ENCODE data around the gene ZBTB46. TPM values are rescaled to one million over a fixed set of nuclear protein-coding genes. Genes with fewer than 3 reads are reported as not detected.
A peak's percentile ranks its signal among the peaks of the same experiment; 100 is the strongest.

The ZBTB46 gene
- total and polyA plus RNA-seq, 5 experiments from 2014 or later = 0.06 to 0.08 (median 0.06) TPM; not detected in 2

DNA sequence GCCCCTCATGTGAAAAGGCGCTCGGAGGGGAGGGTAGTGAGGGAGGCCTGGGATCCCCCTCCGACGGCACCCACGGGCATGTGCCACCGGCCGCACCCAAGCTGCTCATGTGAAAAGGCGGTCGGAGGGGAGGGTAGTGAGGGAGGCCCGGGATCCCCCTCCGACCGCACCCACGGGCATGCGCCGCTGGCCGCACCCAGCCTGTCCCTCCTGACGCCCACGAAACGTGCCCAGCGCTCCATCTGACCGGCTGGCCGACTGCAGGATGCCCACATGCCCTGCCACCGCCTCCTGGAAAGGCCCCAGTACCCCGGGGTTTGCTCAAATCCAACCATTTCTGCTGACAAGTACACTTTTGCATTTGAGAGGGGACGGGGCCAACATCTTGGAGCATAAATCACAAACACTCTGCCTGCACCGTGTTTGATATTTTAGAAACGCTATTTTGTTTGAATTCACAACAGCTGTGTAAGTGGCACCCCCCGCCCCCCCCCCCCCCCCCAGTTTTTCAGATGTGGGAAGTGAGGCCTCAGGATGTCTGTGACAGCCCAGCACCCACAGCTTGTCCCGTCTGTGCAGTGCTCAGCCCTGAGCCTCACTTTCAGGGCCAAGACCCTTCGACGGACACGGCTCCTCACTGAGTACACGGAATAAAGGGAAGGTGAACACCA is 57.4 kb downstream of the ZBTB46 start:
- Mint-ChIP-seq H3K4me1 (peaks cover 0 to 13% (median 2%) of the 10 kb centered on the region in 4 donors), H3K4me3 (no peak overlapping the region), H3K27me3 (no peaks in the 10 kb centered on the region), H3K27ac (peak overlapping the region in 2 of 10 donors; percentile 34 to 46), H3K36me3 (no peaks in the 10 kb centered on the region), H3K9me3 (no peaks in the 10 kb centered on the region)
- ATAC-seq (no peak), DNase-seq (no peak)
- POLR2A ChIA-PET = interaction anchor here (0.7 to 1.7 kb wide), 6 partner anchors 11 to 67 kb away, joined by 3 to 5 read pairs (median 4); partner anchors contain the start of genes ARFRP1 and ZGPAT

DNA sequence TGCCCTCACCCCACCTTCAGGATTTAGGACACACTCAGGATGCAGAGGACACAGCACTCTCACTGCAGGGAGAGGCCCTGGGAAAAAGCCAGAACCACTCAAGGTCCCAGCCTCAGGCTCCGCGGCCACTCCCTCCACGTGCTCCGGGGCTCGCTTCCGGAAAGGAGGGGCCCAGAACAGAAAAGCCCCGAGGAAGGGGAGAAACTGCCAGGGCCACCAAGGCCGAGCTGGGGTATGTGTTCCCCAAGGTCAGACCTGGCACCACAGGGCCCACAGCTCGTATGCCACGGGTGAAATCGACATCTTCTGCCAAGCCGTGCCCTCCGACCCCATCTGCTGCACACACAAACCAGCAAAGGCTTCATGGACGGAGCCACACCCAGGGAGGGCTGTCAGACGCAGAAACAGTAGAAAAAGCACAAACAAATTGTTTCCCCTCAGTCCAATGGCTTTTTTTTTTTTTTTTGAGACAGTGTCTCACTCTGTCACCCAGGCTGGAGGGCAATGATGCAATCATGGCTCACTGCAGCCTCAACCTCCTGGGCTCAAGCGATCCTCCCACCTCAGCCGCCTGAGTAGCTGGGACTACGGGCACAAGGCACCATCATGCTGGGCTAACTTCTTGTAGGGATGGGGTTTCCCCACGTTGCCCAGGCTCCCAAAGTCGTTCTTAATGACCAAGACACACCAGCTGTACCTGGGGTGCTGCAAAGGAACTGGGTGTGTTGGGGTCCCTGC is 58.1 kb downstream of the ZBTB46 start:
- H3K9me3 Mint-ChIP-seq = no peaks in the 10 kb centered on the region
- H3K36me3 Mint-ChIP-seq = no peaks in the 10 kb centered on the region
- peaks cover 0 to 13% (median 2%) of the 10 kb centered on the region in 4 donors for H3K4me1 Mint-ChIP-seq
- H3K4me3 Mint-ChIP-seq = no peak overlapping the region
- H3K27ac Mint-ChIP-seq = peak overlapping the region in 3 of 10 donors; percentile 9 to 56 (median 33)
- DNase-seq (no peak), ATAC-seq (no peak)
- POLR2A ChIA-PET = interaction anchor here (1.0 to 1.7 kb wide), 3 partner anchors 21 to 34 kb away, joined by 3 to 4 read pairs (median 4); no protein-coding TSS in a partner anchor
- no peaks in the 10 kb centered on the region for H3K27me3 Mint-ChIP-seq

DNA sequence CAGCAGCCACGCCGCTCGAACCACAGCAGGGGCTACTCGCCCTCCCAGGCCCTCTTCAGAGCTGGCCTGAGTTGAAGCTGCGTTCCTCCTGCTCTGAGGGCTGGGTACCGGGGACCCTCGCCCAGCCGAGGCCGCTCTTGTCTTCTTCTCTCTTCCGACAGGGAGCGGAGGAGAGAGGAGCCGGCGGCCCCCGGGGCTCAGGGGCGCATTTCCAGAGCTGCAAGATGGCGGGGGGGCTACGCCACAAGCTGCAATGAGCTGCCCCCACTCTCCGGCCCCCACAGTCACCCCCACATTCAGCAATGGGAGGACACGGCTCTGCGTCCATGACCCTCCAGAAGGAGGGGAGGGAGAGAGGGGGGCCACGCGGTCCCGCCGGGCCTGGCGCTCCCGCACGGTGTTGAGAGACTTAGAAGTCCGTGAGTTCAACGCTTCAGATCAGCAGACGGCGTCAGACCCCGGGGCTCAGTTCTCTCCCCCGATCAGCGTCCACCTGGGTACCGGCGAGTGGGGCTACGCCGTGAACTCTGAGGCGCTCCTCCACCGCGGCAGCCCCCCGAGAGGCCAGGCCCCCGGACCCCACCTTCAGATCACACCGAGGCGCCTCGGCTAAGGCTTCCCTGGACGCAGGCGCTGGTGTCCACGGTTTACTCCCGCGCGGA is 59.9 kb downstream of the ZBTB46 start:
- no peaks in the 10 kb centered on the region for H3K36me3 Mint-ChIP-seq
- POLR2A ChIA-PET = no interaction called here

DNA sequence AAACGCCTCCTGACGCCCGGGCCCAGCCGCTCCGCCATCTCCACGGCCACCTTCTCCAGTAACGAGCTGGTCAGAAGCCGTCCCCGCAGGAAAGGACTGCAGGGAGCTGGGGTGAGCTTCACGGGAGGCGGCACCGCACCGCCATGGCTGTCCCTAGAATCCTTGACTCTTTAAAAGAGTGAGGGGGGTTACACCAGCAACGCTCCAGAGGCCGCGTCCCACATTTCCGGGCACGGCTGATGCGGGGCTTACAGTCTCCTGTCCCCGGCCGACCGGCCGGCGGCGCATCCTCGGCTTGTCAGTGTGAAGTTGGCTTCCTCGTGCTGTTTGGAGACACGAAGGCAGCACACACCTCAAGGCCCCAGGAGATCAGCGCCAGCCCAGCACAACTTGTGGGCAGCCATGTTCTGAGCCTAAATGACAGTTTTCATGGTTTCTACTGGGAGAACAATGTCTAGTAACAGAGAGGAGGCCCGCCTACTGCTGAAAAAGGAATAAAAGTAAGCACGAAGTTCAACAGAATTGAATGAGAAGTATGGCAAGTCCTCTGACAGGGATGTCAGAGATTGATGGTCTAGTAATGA is 61.1 kb downstream of the ZBTB46 start:
- no peak for ATAC-seq
- Mint-ChIP-seq H3K9me3 (no peaks in the 10 kb centered on the region), H3K27ac (no peak overlapping the region), H3K27me3 (no peaks in the 10 kb centered on the region), H3K4me3 (no peak overlapping the region), H3K36me3 (no peaks in the 10 kb centered on the region), H3K4me1 (peaks cover 0 to 9% (median 2%) of the 10 kb centered on the region in 4 donors)
- no peak for DNase-seq
- POLR2A ChIA-PET = interaction anchor here (1.3 kb wide), 1 partner anchor 33 kb away, joined by 4 read pairs; the partner anchor contains the start of gene LIME1

More for the DNA sequence above, 59.9 kb downstream of the ZBTB46 start:
- H3K4me3 Mint-ChIP-seq = no peak overlapping the region
- ATAC-seq (no peak), DNase-seq (no peak)
- peaks cover 0 to 13% (median 2%) of the 10 kb centered on the region in 4 donors for H3K4me1 Mint-ChIP-seq
- H3K27me3 Mint-ChIP-seq = no peaks in the 10 kb centered on the region
- no peak overlapping the region for H3K27ac Mint-ChIP-seq
- no peaks in the 10 kb centered on the region for H3K9me3 Mint-ChIP-seq

DNA sequence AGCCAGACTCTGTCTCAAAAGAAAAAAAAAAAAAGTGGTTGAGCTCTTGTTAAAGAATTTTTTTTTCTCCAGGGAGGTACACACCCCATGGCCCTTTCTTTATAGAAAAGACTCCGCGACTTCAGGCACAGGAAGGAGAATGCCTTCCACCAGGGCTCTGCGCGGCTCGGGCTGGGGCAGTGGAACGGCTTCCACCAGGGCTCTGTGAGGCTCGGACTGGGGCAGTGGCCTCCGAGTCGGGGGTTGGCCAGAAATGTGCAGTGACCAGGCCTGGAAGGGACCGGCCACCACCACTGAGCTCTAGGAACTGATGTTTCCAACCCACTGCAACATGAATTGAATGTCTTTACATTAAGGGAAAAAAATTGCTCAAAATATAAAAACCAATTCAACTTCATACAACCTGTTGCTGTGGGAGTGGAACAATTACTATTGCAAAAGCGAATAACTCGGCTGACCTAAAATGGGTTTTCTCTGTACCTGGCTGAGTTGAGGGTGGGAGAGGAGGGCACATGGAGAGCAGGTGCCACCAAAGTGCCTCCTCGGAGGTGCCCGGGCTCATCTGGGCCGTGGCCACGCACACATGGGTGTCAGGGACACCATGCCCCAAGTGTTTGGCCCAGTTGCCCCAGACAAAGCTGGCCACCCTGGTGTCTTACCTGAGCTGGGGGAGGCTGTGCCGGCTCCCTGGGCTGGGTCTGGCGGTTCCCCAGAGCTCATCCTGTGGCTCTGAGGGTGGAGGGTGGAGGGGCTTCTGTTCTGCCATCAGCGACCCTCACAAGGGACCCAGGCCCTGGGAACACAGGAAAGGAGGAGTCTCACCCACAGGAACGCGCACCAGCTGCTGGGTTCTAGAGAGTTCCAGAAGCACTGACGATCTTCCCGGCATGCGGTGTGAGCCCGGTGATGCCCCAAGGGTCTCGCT is 62.2 kb downstream of the ZBTB46 start:
- no peak for DNase-seq
- POLR2A ChIA-PET = interaction anchor here (1.3 kb wide), 1 partner anchor 32 kb away, joined by 4 read pairs; the partner anchor contains the start of gene LIME1
- no peaks in the 10 kb centered on the region for H3K36me3 Mint-ChIP-seq
- no peaks in the 10 kb centered on the region for H3K4me1 Mint-ChIP-seq
- ATAC-seq = no peak
- H3K27ac Mint-ChIP-seq = no peak overlapping the region
- no peaks in the 10 kb centered on the region for H3K27me3 Mint-ChIP-seq
- no peaks in the 10 kb centered on the region for H3K9me3 Mint-ChIP-seq
- H3K4me3 Mint-ChIP-seq = no peak overlapping the region

DNA sequence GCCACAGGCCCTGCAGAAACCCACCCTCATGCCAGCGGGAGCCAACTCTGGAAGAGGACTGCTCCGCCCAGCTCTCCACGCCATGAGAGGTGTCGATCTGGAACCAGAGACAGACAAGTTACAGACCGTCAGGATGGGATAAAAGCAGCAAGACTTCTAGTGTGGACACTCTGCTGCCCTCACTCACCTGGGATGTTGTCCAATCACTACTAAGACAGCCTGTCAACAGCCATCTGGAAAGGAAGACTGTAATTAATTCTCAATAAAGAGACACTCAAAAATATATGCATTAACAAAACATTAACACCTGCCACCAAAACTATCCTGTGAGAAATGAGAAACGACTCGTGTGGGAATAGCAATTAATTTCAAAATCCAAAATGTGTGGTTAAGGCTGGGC is 63.2 kb downstream of the ZBTB46 start:
- H3K4me1 Mint-ChIP-seq = no peaks in the 10 kb centered on the region
- POLR2A ChIA-PET = no interaction called here
- ATAC-seq = no peak
- no peaks in the 10 kb centered on the region for H3K36me3 Mint-ChIP-seq
- no peaks in the 10 kb centered on the region for H3K9me3 Mint-ChIP-seq
- H3K27ac Mint-ChIP-seq = no peak overlapping the region
- H3K4me3 Mint-ChIP-seq = no peak overlapping the region
- H3K27me3 Mint-ChIP-seq = no peaks in the 10 kb centered on the region
- DNase-seq = no peak

- H3K4me1 Mint-ChIP-seq = no peaks in the 10 kb centered on the region
- no peak for ATAC-seq
- no peak overlapping the region for H3K4me3 Mint-ChIP-seq
- H3K27me3 Mint-ChIP-seq = no peaks in the 10 kb centered on the region
- no peaks in the 10 kb centered on the region for H3K9me3 Mint-ChIP-seq
- no peaks in the 10 kb centered on the region for H3K36me3 Mint-ChIP-seq
- no peak overlapping the region for H3K27ac Mint-ChIP-seq
- POLR2A ChIA-PET = no interaction called here
- no peak for DNase-seq
Measured at GRCh38 chr20:63767456-63767855, 63.6 kb downstream of the ZBTB46 start.

- H3K4me1 Mint-ChIP-seq = no peaks in the 10 kb centered on the region
- no peaks in the 10 kb centered on the region for H3K27me3 Mint-ChIP-seq
- POLR2A ChIA-PET = no interaction called here
- H3K9me3 Mint-ChIP-seq = no peaks in the 10 kb centered on the region
- no peak overlapping the region for H3K27ac Mint-ChIP-seq
- DNase-seq (no peak), ATAC-seq (no peak)
- no peak overlapping the region for H3K4me3 Mint-ChIP-seq
- H3K36me3 Mint-ChIP-seq = no peaks in the 10 kb centered on the region
Measured at GRCh38 chr20:63766695-63767426, 64.2 kb downstream of the ZBTB46 start.

DNA sequence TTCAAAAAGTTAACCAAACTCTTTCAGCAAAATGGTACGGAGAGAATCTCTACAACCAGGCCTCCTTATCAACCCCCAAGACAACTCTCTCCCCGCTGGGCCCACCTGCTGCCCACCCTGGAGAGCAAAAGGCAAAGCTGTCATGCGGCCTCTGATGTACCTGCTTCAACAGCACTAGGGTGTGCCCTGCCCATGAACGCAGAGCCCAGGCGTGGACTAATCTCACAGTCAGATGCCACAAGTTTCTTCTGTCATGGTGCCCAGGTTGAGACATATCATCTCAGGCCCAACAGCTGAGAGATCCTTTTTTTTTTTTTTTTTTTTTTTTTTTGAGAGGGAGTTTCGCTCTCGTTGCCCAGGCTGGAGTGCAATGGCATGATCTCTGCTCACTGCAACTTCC is 65.2 kb downstream of the ZBTB46 start:
- Mint-ChIP-seq H3K4me1 (no peaks in the 10 kb centered on the region), H3K4me3 (no peak overlapping the region), H3K9me3 (no peaks in the 10 kb centered on the region), H3K27me3 (no peaks in the 10 kb centered on the region), H3K27ac (no peak overlapping the region), H3K36me3 (no peaks in the 10 kb centered on the region)
- ATAC-seq (no peak), DNase-seq (no peak)
- POLR2A ChIA-PET = no interaction called here

DNA sequence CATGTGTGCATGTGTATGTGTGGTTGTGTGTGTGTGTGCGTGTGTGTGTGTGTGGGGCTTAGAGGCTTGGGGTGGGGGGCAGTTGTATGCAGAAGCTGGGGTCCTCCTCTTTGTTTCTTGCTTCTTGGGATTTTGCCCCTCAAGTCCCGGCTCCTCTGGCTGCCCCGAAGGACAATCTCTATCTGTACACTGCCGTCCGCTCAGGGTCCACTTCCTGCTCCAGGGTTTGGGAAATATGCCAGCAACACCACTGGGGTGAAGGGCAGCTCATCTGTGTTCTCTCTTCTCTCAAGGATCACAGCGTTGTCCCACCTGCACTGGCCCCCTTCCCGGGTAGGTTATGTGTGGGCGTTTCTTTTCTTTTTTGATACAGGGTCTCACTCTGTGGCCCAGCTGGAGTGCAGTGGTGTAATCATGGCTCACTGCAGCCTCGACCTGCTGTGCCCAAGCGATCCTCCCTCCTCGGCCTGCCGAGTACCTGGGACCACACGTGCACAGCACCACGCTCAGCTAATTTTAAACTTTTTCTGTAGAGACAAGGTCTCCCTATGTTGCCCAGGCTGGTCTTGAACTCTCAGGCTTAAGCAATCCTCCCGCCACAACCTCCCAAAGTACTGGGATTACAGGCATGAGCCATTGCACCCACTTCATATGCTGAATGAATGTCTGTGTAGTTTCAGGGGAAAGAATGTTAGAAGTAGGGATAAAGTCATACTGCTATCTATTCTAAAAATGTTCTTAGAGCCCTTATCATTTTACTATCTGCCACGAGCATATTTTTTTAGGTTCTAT is 65.8 kb downstream of the ZBTB46 start:
- Mint-ChIP-seq H3K27ac (no peak overlapping the region), H3K4me3 (no peak overlapping the region), H3K4me1 (no peaks in the 10 kb centered on the region), H3K36me3 (no peaks in the 10 kb centered on the region), H3K27me3 (no peaks in the 10 kb centered on the region), H3K9me3 (no peaks in the 10 kb centered on the region)
- ATAC-seq = no peak
- POLR2A ChIA-PET = interaction anchor here (1.3 kb wide), 1 partner anchor 10 kb away, joined by 5 read pairs; no protein-coding TSS in a partner anchor
- no peak for DNase-seq

- H3K27me3 Mint-ChIP-seq = no peaks in the 10 kb centered on the region
- DNase-seq = no peak
- peaks cover 6 to 23% (median 10%) of the 10 kb centered on the region in 4 donors for H3K4me1 Mint-ChIP-seq
- H3K9me3 Mint-ChIP-seq = no peaks in the 10 kb centered on the region
- no peak overlapping the region for H3K4me3 Mint-ChIP-seq
- POLR2A ChIA-PET = no interaction called here
- no peaks in the 10 kb centered on the region for H3K36me3 Mint-ChIP-seq
- H3K27ac Mint-ChIP-seq = no peak overlapping the region
- ATAC-seq = no peak
Measured at GRCh38 chr20:63759377-63759901, 71.6 kb downstream of the ZBTB46 start.

All from naive thymus-derived CD8-positive, alpha-beta T cell (primary cell).